ENCODE measurements around the gene EPHA7.

GRCh38 chr6:93242049-93242448, 177.3 kb downstream of the EPHA7 start:
- TF ChIP-seq CTCF (IDR thresholded peaks at IDR 0.05) (no peak), POLR2A (IDR thresholded peaks at IDR 0.05) (no peak), POLR2AphosphoS5 (IDR thresholded peaks at IDR 0.05) (no peak)

All from breast epithelium (tissue), 3 donors.